DMS114 treated with DMSO at 0.1 percent for 48 hours (cell line): Measurements from ENCODE around the gene GMPR.

ENCODE experiments used
- DNase-seq: peaks from one replicate; lab custom pipeline; 2025; ENCODE audit not compliant: unreplicated experiment; lab: John Stamatoyannopoulos, UW

Gene GMPR

DNA sequence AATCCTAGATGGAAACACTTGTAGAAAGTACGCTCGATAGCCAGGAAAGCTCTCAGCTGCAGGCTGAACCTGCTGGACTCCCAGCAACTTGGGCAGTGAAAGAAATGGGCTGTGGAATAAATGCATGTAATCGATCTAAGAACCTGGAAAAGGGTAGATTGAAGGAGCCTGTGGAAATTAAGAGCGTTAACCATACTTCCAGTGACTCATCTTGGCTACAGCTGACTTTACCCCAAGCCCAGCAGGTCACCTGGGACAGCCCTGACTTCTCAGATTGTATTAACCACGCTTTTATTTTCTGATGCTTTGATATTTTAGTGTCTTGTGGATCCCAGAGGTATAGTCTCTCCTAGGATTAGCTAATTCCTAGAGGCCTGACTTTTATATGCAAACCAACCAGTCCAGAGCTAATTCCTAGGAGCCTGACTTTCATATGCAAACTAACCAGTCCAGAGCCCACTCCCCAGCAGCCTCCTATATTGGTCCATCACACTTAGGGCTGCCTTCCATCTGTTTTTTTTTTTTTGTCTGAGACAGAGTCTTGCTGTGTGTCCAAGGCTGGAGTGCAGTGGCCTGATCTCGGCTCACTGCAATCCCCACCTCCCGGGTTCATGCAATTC lies 86.3 kb downstream of the GMPR start:
- no peak for DNase-seq

DNA sequence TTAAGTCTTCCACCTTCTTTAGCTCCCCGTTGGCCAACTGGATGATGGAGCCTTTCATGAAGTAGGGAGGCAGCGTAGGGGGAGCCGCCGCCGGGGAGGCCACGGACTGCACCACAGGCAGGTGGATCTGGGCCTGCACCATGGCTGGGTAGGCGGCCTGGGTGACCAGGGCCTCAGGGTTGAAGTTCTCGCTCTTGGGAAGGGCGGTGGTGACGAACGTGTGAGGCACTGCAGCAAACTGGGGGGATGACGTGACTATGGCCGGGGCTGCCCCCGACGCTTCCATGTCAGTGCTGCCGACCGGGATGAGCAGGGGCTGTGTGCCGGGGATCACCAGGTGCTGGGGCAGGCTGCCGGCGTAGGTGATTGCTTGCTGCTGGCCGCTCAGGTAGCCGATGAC lies 88.1 kb downstream of the GMPR start:
- DNase-seq, result no peak

DNA sequence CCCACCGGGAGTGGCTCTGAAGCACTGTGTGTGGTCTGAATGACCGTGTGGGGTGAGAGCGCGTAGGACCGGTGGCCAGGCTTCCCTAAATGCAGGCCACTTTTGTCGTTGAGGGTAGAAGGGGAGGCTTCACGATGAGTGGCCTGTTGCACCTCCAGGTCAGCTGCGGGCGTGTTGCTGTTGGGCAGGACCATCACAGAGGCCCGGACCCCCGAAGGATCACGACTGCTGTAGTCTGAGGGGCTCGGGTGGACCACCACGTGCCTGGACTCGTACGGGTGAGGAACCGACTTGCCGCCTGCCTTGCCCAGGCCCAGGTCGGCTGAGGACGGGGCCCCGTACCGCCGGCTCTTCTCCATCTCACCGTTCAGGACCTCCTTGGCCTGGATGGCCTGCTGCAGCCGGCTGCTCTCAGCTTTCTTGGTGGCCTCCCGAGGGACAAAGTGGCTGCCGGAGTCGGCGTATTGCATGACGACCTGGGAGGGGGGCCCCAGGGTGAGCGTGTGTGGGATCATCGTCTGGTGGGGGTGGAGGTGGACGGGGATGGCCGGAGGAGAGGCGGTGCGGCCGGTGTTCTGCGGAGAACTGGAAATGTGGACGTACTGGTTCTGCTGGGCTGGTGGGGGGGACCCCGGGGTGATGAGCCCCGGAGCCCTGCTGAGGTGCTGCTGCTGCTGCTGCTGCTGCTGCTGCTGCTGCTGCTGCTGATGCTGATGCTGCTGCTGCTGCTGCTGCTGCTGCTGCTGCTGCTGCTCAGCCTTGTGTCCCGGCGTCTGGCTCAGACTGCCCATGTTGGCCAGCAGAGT lies 88.8 kb downstream of the GMPR start:
- DNase-seq, result no peak

DNA sequence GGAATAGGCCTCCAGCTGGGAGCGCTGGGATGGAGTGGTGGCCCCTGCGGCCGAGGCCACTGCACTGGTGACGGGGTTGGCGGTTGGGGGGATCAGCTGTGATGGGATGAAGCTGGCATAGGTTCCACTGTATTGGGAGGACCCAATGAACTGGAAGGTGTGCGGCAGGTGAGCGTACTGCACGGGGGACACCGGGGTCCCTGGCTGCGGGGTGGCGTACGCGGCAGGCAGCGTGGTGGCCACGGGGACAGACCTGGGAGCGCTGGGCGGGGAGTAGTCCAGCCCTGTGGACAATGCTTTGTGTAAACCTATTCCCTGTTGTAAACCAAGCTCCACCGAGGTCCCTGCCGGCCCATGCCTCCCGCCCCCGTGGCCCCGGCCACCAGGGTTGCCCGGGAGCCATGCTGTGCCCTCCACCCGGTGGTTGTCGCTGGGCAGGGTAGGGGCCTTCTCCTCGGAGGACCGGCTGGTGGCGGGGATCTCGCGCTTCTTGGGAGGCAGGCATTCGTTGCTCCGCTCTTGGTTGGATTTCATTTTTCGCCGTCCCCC lies 89.5 kb downstream of the GMPR start:
- DNase-seq, result no peak

DNA sequence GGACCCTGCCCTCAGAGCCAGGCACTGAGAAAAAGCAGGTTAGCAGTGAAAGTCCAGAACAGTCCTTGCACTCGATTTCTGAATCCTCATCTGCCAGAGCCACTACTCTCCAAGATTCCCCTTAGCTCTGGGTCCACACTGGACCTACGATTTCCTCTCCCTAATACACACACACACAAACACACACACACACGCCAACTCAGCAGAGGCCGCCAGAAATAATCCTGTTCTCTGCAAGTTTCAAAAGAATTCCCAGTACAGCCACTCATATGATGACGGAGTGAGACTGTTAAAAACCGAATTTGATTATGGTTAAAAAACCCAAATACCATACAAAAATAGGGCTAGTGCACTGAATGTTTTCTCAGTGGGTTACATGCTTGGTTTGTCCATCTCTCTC lies 90.8 kb downstream of the GMPR start:
- DNase-seq, result no peak

DNA sequence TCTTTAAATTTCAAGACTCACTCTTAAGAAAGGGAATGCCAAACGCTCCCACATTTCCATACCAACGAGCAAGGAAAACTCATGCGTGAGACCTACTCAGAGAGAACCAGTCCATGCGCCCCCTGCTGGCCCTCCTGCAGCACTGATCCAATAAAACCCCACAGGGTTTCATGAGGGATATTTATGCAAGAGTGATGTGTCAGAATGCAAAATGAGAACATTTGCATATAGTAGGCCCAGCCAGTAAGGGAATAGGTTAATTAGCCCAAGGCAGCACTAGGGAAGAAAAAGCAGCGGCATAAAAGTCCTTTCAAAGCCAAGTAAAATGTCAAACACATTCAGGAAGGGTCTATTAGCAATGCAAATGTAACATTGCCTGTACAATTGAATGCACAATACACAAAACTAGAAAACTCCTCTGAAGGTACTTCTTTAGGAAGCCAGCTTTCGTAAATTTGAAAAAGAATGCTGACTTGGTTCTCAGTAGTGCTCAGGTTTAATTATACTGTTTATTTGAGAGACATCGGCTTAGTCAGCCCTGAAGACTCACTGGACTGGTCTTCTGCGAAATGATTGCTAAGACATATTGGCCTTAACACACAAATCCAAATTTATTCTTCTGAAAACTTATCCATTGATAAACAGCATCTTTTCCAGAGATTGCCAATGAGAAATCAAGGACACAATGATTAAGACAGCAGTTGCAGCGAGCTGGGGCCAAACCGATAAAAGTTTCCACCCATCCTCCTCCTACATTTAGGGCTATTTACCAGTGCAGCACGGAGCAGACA lies 93.2 kb downstream of the GMPR start:
- peak; percentile 66 for DNase-seq

DNA sequence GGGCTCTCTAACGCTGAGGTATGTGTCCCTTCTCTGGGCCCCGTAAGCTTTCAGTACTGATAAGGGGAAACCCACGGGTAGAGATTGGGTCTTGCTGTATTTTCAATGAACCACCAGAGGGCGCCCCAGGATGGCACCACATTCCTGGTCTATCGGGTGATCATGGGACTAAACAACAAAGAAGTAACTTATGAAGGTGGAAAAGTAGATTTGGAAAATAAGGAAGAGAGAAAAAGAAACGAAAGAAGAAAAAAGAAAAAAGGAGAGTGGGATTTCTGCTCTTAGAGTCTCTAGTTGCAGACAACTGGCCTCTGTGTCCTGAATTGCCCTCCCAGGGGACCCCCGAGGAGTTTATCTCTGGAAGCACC lies 93.8 kb downstream of the GMPR start:
- DNase-seq, result peak; percentile 73

DNA sequence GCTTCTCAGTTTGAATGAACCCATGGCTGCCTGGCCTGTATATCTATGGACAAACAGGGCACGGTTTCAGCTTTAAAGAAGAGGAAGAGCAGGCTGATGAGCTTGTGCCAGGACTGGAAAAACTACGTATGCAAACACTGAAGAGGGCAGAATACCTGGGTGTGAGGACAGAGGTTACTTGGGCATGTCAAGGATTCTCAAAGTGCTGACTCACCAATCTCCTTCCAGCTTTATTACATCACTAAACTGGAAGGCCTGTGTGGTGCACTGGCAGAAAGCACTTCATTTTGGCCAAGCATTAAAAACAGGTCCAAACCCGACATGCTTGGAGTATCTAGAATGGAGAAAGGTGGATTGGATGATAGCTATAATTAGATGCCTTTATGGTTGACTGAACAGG lies 95.2 kb downstream of the GMPR start:
- no peak for DNase-seq

DNA sequence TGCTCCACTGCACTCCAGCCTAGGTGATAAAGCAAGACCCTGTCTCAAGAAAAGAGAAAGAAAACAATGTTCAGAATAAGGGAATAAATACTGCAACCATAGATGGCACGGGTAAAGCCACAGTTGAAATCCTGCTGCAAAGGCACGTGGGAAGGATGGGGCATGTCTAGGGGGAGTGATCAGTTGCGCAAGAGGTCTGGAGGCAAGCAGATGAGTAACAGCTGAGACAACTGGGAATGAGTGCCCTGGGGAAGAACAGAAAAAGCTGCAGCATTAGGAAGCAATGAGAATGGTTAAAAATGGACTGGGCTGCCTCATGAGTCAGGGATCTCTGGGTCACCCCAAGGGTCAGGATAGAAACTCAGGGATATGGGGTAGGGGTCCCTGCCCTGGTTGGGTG lies 96.3 kb downstream of the GMPR start:
- no peak for DNase-seq

DNA sequence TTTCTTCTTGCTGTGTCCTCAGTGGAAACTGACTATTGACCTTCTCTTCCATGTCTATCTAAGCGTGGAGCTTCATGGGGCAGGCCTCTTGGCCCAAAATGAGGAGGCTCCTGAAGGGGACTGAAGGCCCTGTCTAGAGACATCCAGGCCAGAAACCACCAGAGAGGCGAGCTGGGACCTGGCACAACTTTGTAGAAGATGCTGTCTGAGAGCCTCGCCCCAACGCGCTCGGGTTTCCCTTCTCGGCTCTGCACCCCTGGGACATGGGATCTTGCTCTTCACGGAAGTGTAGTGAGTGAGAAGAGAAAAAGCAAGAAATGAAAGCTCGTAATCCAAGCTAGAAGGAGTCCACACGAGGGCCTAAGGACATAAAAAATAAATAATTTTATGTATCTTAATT lies 96.8 kb downstream of the GMPR start:
- no peak for DNase-seq

DNA sequence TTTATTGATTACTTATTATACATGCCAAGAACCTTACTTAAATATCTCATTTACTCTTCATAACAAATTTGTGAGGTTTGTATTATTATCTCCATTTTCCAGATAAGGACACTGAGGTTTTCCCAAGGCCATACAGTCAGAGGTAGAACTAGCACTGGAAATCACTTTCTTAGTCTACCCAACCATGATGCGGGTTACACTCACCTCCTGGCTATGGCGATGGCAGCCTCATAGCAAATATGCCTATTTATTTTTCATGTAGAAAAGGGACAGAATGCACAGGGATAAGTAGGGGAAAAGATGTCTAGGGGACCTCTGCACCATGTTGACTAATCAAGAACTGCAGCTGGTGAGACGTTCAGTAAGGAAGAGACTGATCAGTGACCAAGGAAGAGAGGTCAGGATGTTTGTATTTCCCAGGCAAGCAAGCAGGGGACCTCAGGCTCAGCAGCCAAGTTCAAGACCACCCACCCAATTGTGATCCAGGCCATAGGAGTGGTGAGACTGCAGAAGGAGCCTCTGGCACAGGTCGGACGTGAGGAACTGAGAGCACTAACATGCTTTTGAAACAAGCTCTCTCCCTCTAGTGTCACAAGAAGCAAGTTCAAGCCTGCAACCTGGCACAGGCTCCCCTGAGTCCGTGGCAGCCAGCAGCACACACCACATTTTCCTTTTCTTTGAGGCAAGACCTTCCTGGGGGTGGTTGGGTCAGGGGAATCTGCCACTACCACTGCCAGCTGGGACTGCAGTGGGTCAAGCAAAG lies 97.8 kb downstream of the GMPR start:
- no peak for DNase-seq

DNA sequence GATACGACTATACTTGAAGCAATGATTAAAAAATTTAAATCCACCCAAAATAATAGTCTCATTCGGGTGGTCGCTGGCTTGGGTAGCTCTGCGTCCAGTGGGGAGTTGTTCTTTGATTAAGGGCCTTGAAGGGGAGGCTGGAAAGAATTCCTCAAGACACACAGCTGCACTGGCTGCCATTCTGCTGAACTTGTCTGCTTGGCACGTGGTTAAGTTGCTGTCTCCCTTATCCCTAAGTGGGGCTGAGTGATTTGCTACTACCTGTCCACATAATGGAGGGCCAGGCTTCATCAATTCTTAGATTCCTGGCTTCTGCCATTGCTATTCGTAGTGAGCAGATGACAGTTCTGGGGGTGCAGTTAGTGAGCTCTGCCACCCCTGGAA lies 98.5 kb downstream of the GMPR start:
- no peak for DNase-seq

DNA sequence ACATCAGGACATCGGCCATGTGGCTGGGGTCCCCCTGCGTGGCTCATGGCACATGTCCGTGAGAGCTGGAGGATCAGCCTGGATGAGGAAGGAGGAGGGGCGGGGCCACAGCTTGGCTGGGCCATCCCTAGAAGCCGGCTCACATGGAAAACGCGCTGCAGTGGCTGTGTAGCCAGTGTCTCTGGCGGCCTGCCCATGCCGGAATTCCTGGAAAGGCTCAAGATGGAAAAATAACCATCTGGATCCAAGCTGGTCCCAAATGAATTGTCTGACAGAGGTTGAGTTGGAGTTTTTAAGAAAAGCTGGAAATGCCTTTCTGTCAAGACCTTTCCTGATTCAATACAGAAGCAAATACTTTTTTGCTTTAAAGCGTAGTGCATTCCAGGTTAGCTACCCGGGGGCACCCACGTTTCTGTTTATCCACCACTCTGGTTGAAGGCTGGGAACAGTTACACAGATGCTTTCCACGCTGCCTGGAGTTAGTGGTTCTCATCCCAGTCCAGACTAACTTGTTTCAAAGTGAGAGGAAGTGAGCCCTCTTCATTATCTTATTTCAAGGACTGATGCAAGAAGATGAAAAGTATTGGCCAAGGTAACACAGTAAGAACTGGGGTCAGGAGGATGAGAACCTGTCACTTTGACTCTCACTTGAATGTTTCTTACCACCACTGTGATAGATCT lies 99.0 kb downstream of the GMPR start:
- no peak for DNase-seq

DNA sequence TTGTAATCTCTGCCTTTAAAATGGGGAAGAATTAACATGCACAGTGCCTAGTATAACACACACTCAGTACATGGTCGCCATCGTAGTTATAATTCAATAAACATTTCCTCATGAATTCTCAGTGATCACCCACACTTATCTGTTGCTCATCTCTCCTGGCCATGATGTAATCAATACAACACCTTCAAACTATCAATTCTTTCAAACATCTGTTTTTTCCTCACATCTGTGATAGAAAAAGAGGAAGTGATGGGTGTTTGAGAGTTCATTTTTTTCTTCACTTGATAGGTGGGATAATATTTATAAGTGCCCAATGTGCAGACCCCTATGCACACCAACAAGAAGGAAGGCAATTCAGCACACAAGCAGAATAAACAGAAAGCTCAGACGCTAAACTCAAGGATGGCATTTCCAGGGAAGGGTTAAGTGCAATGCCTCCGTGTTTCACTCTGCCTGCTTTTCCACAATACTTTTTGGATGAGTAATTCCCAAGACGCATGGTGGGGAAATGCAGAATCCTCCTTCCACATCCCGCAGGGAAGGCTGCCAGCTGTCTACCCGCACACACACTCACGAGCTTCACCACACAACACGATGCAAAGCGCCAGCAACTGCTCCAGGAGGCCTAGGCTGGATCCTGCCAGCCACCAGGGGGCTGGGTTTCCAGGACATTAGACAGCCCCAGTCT lies 100.3 kb downstream of the GMPR start:
- DNase-seq, result no peak

DNA sequence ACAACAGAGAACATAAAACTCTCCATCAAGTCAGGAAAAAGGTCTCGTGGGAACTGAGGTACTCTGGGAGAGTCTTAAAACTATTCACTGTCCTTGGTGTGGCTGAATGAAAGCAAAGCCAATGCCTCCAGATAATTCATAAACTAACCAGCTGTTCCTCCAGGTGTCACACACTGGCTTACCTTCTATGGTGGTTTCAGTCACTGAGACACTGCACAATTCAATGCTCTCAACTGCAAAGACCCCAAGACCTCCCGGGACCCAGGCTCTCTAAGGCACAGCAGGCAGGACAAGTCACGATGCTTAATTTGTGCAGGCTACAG lies 100.8 kb downstream of the GMPR start:
- DNase-seq, result no peak

DNA sequence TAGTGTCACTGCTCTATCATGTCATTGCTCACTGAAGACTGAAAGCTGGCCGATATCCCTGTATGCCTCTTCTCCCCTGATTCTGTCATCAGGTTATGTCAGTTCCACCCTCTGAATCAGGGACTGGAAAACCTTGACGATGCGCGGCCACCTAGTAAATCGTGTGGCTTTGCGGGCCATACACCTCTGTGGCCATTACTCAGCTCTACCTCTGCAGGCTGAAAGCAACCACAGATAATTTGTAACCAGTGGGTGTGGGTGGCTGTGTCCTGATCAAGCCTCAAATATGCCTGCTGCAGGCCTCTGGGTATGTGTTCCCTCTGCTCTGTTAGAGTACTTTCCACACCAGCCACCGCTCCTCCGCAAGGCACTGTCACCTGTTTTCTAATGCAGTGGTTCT lies 105.2 kb downstream of the GMPR start:
- DNase-seq, result no peak

DNA sequence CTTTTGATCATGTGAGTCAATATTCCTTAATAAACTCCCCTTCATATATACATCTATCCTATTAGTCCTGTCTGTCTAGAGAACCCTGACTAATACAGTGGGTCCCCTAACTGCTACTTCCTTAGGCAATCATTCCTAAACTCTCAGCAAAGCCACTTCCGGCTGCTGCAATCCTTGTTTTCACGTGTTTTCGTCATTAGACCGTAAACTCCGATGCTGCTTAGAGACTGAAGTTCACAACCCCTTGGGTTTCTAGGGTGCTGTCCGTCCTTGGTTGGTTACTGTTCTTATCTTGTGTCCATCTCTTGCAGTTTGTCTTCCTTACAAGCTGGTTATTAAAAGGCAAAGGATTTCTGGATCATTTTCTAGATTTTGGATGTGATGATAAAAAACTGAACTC lies 106.4 kb downstream of the GMPR start:
- DNase-seq, result no peak
